ENCODE results near the gene PRSS53. TPM values are rescaled to one million over a fixed set of nuclear protein-coding genes. Genes with fewer than 3 reads are reported as not detected.

Gene PRSS53
- total and polyA plus RNA-seq, 4 donors, result 0.51 to 14.5 (median 3.0) TPM

GRCh38 chr16:31087971-31088370 is 772 bp downstream of the PRSS53 start:
- H3K36me3 ChIP-seq (ENCODE audit: control insufficient read depth in 4 of 4, insufficient read depth in 3 of 4, low read depth in 1 of 4, low read length in 3 of 4), result peaks cover 13 to 47% (median 30%) of the 10 kb centered on the region in 4 donors
- 89% methylated on average over 5 of the region's 5 CpGs for WGBS

GRCh38 chr16:31087481-31087880 is 1.3 kb downstream of the PRSS53 start:
- 94% methylated on average over 8 of the region's 8 CpGs for WGBS
- Histone ChIP-seq H3K4me1 (ENCODE audit: control insufficient read depth in 4 of 4, insufficient read depth in 4 of 4, low read length in 3 of 4) (peaks cover 0 to 3% (median 2%) of the 10 kb centered on the region in 4 donors), H3K4me3 (ENCODE audit: low read depth in 1 of 3, low read length in 3 of 3) (no peak overlapping the region), H3K9ac (ENCODE audit: low read depth in 1 of 2, low read length in 2 of 2) (no peak overlapping the region), H3K27me3 (ENCODE audit: control insufficient read depth in 4 of 4, insufficient read depth in 4 of 4, low read length in 3 of 4) (no peaks in the 10 kb centered on the region), H3K36me3 (ENCODE audit: control insufficient read depth in 4 of 4, insufficient read depth in 3 of 4, low read depth in 1 of 4, low read length in 3 of 4) (peaks cover 13 to 47% (median 30%) of the 10 kb centered on the region in 4 donors), H3K27ac (ENCODE audit: low read depth in 1 of 2, low read length in 2 of 2) (no peak overlapping the region), H3K9me3 (ENCODE audit: control insufficient read depth in 4 of 4, low read length in 3 of 4) (no peaks in the 10 kb centered on the region)
- DNase-seq (ENCODE audit: low spot score), result no peak
- TF ChIP-seq ATF3 (IDR thresholded peaks at IDR 0.05) (no peak), FOXA2 (IDR thresholded peaks at IDR 0.05) (no peak), HNF4G (IDR thresholded peaks at IDR 0.05) (no peak), GABPA (IDR thresholded peaks at IDR 0.05 in 1 of 2, conservative IDR thresholded peaks at IDR 0.05 in 1 of 2) (no peak), FOXA1 (IDR thresholded peaks at IDR 0.05) (no peak), NR2F2 (IDR thresholded peaks at IDR 0.05) (no peak), HNF4A (conservative IDR thresholded peaks at IDR 0.05) (no peak), SP1 (IDR thresholded peaks at IDR 0.05) (no peak), TAF1 (conservative IDR thresholded peaks at IDR 0.05) (no peak), MAX (IDR thresholded peaks at IDR 0.05) (no peak), ZBTB33 (IDR thresholded peaks at IDR 0.05) (no peak), YY1 (IDR thresholded peaks at IDR 0.05) (no peak), JUND (IDR thresholded peaks at IDR 0.05) (no peak), EGR1 (IDR thresholded peaks at IDR 0.05; ENCODE audit: low read depth in 2 of 2) (no peak)

More at GRCh38 chr16:31087971-31088370, 772 bp downstream of the PRSS53 start:
- no peak for TF ChIP-seq ZBTB33 (IDR thresholded peaks at IDR 0.05)
- TF ChIP-seq ATF3 (IDR thresholded peaks at IDR 0.05), result no peak
- no peak for TF ChIP-seq HNF4A (conservative IDR thresholded peaks at IDR 0.05)
- no peak for TF ChIP-seq YY1 (IDR thresholded peaks at IDR 0.05)
- no peak for TF ChIP-seq MAX (IDR thresholded peaks at IDR 0.05)
- no peak for TF ChIP-seq SP1 (IDR thresholded peaks at IDR 0.05)
- TF ChIP-seq REST (IDR thresholded peaks at IDR 0.05), result no peak
- no peaks in the 10 kb centered on the region for H3K27me3 ChIP-seq (ENCODE audit: control insufficient read depth in 4 of 4, insufficient read depth in 4 of 4, low read length in 3 of 4)
- no peak overlapping the region for H3K27ac ChIP-seq (ENCODE audit: low read depth in 1 of 2, low read length in 2 of 2)
- H3K4me1 ChIP-seq (ENCODE audit: control insufficient read depth in 4 of 4, insufficient read depth in 4 of 4, low read length in 3 of 4), result peaks cover 0 to 8% (median 6%) of the 10 kb centered on the region in 4 donors
- no peak for DNase-seq (ENCODE audit: low spot score)
- no peak overlapping the region for H3K4me3 ChIP-seq (ENCODE audit: low read depth in 1 of 3, low read length in 3 of 3)
- no peak overlapping the region for H3K9ac ChIP-seq (ENCODE audit: low read depth in 1 of 2, low read length in 2 of 2)
- H3K9me3 ChIP-seq (ENCODE audit: control insufficient read depth in 4 of 4, low read length in 3 of 4), result no peaks in the 10 kb centered on the region

All from liver (tissue), 9 donors.